NB4 (cell line): ENCODE results near the gene FLOT2.
"Not testable (repeated sequence)": the region's sequence is repeated elsewhere in the genome, so short reads cannot be mapped to it uniquely, and the experiment has no call there.

ENCODE experiments used
- DNase-seq: peaks from one replicate; pipeline ENCODE4 v3.0.0; 2010; ENCODE audit warnings: low read depth
- H3K4me3 ChIP-seq: one replicate; pipeline ENCODE4 v1.5.1; 2011; ENCODE audit warnings: mild to moderate bottlenecking, low read depth, low read length, moderate library complexity
- CTCF ChIP-seq: IDR thresholded peaks from one replicate; pipeline ENCODE4 v1.5.1; 2012; ENCODE audit warnings: low read depth, low read length
- MYC ChIP-seq: IDR thresholded peaks from 2 replicates; pipeline ENCODE4 v1.6.1; 2011; ENCODE audit warnings: low read depth, low read length
- POLR2A ChIP-seq: IDR thresholded peaks from 2 replicates; pipeline ENCODE4 v1.6.1; 2011; ENCODE audit warnings: mild to moderate bottlenecking; ENCODE audit not compliant: insufficient read length; ENCODE audit errors: extremely low read depth
- TF ChIP-seq, protein P1 (sequence below): IDR thresholded peaks from 2 replicates; pipeline ENCODE4 v1.6.1; 2011; ENCODE audit warnings: low read depth, low read length

The FLOT2 gene

GRCh38 chr17:28880572-28880945 lies 17.0 kb downstream of the FLOT2 start:
- TF ChIP-seq CTCF: no peak
- no peak for TF ChIP-seq MYC
- no peak for TF ChIP-seq POLR2A
- TF ChIP-seq, protein P1, sequence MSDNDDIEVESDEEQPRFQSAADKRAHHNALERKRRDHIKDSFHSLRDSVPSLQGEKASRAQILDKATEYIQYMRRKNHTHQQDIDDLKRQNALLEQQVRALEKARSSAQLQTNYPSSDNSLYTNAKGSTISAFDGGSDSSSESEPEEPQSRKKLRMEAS: no peak

GRCh38 chr17:28879886-28880571 lies 17.5 kb downstream of the FLOT2 start:
- H3K4me3 ChIP-seq: no peak overlapping the region

More at GRCh38 chr17:28880572-28880945, 17.0 kb downstream of the FLOT2 start:
- no peak for DNase-seq
- H3K4me3 ChIP-seq: no peak overlapping the region

DNA sequence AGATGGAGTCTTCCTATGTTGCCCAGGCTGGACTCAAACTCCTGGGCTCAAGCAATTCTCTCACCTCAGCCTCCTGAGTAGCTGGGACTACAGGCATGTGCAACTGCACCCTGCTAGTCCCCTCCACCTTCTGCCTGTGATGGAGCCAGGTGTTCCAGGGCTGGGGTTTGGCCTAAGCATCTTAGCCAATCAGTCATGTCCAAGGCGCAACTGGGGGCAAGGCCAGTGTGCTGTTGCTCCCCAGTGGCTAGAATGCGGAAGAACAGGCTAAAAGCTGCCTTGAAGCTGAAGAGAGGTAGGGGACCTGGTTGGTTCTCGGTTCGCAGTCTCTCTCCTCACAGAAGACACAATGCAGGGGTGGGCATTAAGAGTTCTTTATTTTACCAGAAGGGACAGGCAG lies 18.6 kb downstream of the FLOT2 start:
- DNase-seq: peak; percentile 31
- TF ChIP-seq, protein P1: no peak
- no peak for TF ChIP-seq MYC
- TF ChIP-seq POLR2A: no peak
- TF ChIP-seq CTCF: no peak
- no peak overlapping the region for H3K4me3 ChIP-seq

More at GRCh38 chr17:28879886-28880571, 17.5 kb downstream of the FLOT2 start:
- TF ChIP-seq MYC (no peak), POLR2A (no peak), CTCF (no peak)
- TF ChIP-seq, protein P1: no peak
- DNase-seq: no peak

DNA sequence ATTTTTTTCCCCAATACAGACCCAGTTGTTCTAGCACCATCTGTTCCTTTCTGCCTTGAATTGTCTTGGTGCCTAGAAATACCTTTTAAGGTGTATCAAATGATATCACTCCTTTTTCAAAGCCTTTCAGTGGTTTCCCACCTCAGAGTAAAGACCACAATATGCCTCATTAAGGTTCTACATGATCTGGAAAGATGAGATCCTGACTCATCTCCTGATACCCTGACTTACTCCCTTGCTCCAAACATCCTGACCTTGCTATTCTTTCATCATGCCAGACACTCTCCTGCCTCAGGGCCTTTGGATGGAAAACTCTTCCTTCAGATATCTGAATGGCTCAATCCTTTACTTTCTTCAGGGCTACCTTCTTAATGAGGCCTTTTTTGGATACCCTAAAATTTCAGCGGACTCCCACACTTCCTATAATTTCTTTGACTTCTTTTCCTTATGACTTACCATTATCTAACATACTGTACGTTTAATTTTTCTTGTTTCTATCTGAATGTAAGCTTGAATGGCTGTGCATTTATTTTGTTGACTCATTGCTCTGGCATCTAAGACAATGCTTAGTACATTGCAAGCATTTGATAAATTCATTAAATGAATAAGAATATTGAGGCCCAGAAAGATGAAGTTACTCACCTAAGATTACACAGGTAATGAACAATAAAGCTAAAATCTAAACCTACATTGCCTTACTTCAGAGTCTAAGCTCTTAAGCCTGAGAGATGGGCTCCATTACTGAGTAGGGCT lies 19.2 kb downstream of the FLOT2 start:
- TF ChIP-seq CTCF: no peak
- TF ChIP-seq, protein P1: no peak
- TF ChIP-seq POLR2A: no peak
- TF ChIP-seq MYC: no peak
- no peak overlapping the region for H3K4me3 ChIP-seq
- no peak for DNase-seq

GRCh38 chr17:28877150-28877711 lies 20.3 kb downstream of the FLOT2 start:
- DNase-seq, H3K4me3 ChIP-seq: not testable (repeated sequence)
